Caco-2 (cell line): Measurements from ENCODE around the gene ABHD8. TPM values are rescaled to one million over a fixed set of nuclear protein-coding genes. Genes with fewer than 3 reads are reported as not detected.

Experiments used
- BruUV-seq: library from RNA; stranded (reverse); fragments of 400-500 nt; replicated peaks from 2 replicates; lab custom pipeline; 2021; lab: Mats Ljungman, UMichigan
- CTCF ChIA-PET: fragments of 300-600 bp; sonication (Branson Sonifier 250); formaldehyde crosslinking; loops from one replicate; lab custom pipeline; 2022; ENCODE audit warnings: antibody characterized with exemption; lab: Charles Lee
- POLR2A ChIA-PET: fragments of 300-600 bp; sonication (Branson Sonifier 250); formaldehyde crosslinking; loops from one replicate; lab custom pipeline; 2022; ENCODE audit warnings: antibody characterized with exemption; lab: Charles Lee
- DNase-seq, 2 experiments: peaks; one replicate each; pipeline versions ENCODE4 v3.0.0 to v3.0.0-alpha.2; 2020 to 2022
- H3K27me3 ChIP-seq: replicated peaks from 2 replicates; pipeline ENCODE4 v1.6.0; 2011; ENCODE audit warnings: low read length; ENCODE audit not compliant: control insufficient read depth, insufficient read depth
- H3K36me3 ChIP-seq: 2 replicates; pipeline ENCODE4 v1.5.1; 2011; ENCODE audit warnings: low read length; ENCODE audit not compliant: control insufficient read depth, insufficient read depth
- H3K4me1 ChIP-seq: fragments of 250-450 bp; sonication (Bioruptor Pico); 2 replicates; pipeline ENCODE4 v1.5.1; 2020; ENCODE audit warnings: mild to moderate bottlenecking
- H3K4me3 ChIP-seq: 2 replicates; pipeline ENCODE4 v1.5.1; 2011; ENCODE audit warnings: low read depth, mild to moderate bottlenecking, control low read depth, low read length
- H3K9me3 ChIP-seq: fragments of 250-450 bp; sonication (Bioruptor Pico); 2 replicates; pipeline ENCODE4 v1.5.1; 2020; ENCODE audit warnings: mild to moderate bottlenecking, moderate library complexity
- H3K27ac Mint-ChIP-seq: one replicate; pipeline ENCODE4 v1.8.0; 2022; ENCODE audit warnings: mixed read lengths; ENCODE audit not compliant: unreplicated experiment
- H3K27me3 Mint-ChIP-seq: one replicate; pipeline ENCODE4 v1.8.0; 2022; ENCODE audit warnings: mixed read lengths; ENCODE audit not compliant: insufficient read depth, unreplicated experiment
- H3K36me3 Mint-ChIP-seq: one replicate; pipeline ENCODE4 v1.8.0; 2022; ENCODE audit warnings: mild to moderate bottlenecking, mixed read lengths; ENCODE audit not compliant: insufficient read depth, unreplicated experiment
- H3K4me1 Mint-ChIP-seq: one replicate; pipeline ENCODE4 v1.8.0; 2022; ENCODE audit warnings: low read depth, mixed read lengths; ENCODE audit not compliant: unreplicated experiment
- H3K4me3 Mint-ChIP-seq: one replicate; pipeline ENCODE4 v1.8.0; 2022; ENCODE audit warnings: mild to moderate bottlenecking, moderate library complexity, mixed read lengths; ENCODE audit not compliant: unreplicated experiment
- H3K9me3 Mint-ChIP-seq: one replicate; pipeline ENCODE4 v1.8.0; 2022; ENCODE audit warnings: mixed read lengths; ENCODE audit not compliant: unreplicated experiment
- intact Hi-C: fragments of 100-400 bp; cut with micrococcal nuclease; formaldehyde crosslinking; loops from one replicate; pipeline ENCODE4 v1.10.0; 2022; ENCODE audit not compliant: unreplicated experiment
- total RNA-seq: library from RNA; stranded (reverse); gene quantifications from 2 replicates; pipeline ENCODE4 v1.2.3, GENCODE V29; 2022
- TF ChIP-seq, protein P1 (sequence below), 2 experiments: fragments of 200-600 bp in 1 of 2; IDR thresholded peaks; 1 replicate in 1 of 2; 2 replicates in 1 of 2; pipeline versions ENCODE4 v1.5.1 to v1.8.0; 2011 to 2022; ENCODE audit warnings: antibody characterized with exemption in 1 of 2, control low read depth in 1 of 2, inconsistent platforms in 1 of 2, low read depth in 1 of 2, low read length in 1 of 2, mild to moderate bottlenecking in 1 of 2, moderate library complexity in 1 of 2; ENCODE audit not compliant: insufficient read depth in 1 of 2, severe bottlenecking in 1 of 2, unreplicated experiment in 1 of 2

The ABHD8 gene
- total RNA-seq, 1 experiment from 2014 or later: 11.3 TPM

DNA sequence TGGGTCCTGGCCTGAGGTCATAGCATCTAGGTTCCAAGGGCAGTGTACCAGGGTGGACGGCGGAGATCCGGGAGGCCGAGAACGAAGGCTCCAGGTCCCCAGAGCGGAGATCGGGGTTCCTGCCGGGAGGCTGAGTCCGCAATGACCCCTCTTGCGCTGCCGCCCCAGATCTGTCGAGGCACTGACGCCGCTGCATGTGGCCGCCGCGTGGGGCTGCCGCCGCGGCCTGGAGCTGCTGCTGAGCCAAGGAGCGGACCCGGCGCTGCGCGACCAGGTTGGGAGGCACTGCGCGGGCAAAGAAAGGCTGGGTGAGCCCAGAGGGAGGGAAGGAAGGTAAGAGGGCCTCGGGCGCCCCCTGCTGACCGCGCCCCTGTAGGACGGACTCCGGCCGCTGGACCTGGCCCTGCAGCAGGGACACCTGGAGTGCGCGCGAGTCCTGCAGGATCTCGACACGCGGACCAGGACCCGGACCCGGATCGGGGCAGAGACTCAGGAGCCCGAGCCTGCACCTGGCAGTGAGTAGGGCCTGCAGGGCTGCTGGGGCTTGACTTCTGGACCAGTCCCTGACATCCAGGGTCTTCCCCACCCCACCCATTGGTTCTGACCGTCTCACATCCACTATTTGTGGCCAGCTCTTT lies 20.6 kb downstream of the ABHD8 start:
- peak overlapping the region; percentile 79 for H3K27ac Mint-ChIP-seq
- Histone ChIP-seq H3K4me3 (peak overlapping the region; percentile 62), H3K9me3 (no peaks in the 10 kb centered on the region), H3K4me1 (peaks cover 11% of the 10 kb centered on the region; the same call in 1 of the 2 replicates), H3K36me3 (no peaks in the 10 kb centered on the region; the same call in 1 of the 2 replicates), H3K27me3 (no peaks in the 10 kb centered on the region)
- peaks cover 32% of the 10 kb centered on the region for H3K36me3 Mint-ChIP-seq
- peak overlapping the region; percentile 85 for H3K4me3 Mint-ChIP-seq
- no peaks in the 10 kb centered on the region for H3K9me3 Mint-ChIP-seq
- POLR2A ChIA-PET: interaction anchor here (0.6 to 1.0 kb wide), 2 partner anchors 16 to 43 kb away, joined by 3 read pairs; no protein-coding TSS in a partner anchor
- TF ChIP-seq, protein P1, sequence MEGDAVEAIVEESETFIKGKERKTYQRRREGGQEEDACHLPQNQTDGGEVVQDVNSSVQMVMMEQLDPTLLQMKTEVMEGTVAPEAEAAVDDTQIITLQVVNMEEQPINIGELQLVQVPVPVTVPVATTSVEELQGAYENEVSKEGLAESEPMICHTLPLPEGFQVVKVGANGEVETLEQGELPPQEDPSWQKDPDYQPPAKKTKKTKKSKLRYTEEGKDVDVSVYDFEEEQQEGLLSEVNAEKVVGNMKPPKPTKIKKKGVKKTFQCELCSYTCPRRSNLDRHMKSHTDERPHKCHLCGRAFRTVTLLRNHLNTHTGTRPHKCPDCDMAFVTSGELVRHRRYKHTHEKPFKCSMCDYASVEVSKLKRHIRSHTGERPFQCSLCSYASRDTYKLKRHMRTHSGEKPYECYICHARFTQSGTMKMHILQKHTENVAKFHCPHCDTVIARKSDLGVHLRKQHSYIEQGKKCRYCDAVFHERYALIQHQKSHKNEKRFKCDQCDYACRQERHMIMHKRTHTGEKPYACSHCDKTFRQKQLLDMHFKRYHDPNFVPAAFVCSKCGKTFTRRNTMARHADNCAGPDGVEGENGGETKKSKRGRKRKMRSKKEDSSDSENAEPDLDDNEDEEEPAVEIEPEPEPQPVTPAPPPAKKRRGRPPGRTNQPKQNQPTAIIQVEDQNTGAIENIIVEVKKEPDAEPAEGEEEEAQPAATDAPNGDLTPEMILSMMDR (IDR thresholded peaks at IDR 0.05; ENCODE audit: insufficient read depth in 1 of 2, low read depth in 1 of 2, low read length in 1 of 2, severe bottlenecking in 1 of 2, unreplicated experiment in 1 of 2): peak; percentile 88 to 93
- intact Hi-C loops: loop anchor here (1.0 to 5.0 kb wide), 5 partner anchors 16 to 216 kb away; partner anchors contain the start of genes BABAM1, NR2F6 and OCEL1
- no peaks in the 10 kb centered on the region for H3K27me3 Mint-ChIP-seq
- peaks cover 5% of the 10 kb centered on the region for H3K4me1 Mint-ChIP-seq
- CTCF ChIA-PET: interaction anchor here (0.6 to 2.3 kb wide), 12 partner anchors 16 to 862 kb away, joined by 3 to 15 read pairs (median 4); partner anchors contain the start of genes BABAM1, MRPL34 and USE1
- peak; percentile 90 to 93 for DNase-seq
- BruUV-seq: no TSS peak

DNA sequence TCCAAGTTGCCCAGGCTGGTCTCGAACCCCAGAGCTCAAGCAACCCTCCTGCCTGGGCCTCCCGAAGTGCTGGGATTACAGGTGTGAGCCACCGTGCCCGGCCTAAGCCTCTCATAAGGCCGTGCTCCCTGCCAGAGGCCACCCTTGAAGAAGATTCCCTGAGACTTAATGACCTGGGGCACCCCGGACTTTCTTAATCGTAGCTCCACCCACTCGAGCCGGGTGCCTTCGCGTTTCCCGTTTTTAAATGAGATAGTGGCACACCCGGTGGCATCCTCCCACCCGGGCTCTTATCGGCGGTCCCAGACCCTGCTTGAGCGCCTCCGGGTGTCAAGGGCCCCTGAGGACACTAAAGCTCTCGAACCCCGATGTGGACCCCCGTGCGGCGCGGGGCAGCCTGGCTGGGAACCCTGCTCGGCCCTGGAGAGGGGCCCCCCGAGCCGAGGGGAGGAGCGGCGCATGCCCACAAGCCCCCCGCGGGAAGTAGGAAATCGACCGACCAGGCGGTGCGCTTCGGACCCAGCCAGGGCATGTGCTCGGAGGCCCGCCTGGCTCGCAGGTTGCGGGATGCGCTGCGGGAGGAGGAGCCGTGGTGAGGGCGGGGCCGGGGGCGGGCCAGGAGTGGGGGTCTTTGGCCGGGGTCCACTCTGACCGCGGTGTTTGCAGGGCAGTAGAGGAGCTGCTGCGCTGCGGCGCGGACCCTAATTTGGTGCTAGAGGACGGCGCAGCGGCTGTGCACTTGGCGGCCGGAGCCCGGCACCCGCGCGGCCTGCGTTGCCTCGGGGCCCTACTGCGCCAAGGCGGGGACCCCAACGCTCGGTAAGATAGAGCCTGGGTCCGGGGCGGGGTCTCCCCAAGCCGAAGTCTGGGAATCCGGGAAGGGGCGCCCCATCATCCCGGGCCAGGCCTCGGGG lies 21.6 kb downstream of the ABHD8 start, which contains the start of gene ANKLE1:
TSS of gene ANKLE1 (plus strand) at position 511 of the 914 bp plus-strand sequence. CDS start at position 531, 20 bp downstream.
- Mint-ChIP-seq H3K27ac (peak within 1 kb of the TSS; percentile 79), H3K4me1 (peaks cover 4% of the 10 kb centered on the region), H3K4me3 (peak within 1 kb of the TSS; percentile 85), H3K27me3 (no peaks in the 10 kb centered on the region), H3K36me3 (peaks cover 41% of the 10 kb centered on the region), H3K9me3 (no peaks in the 10 kb centered on the region)
- TF ChIP-seq, protein P1 (IDR thresholded peaks at IDR 0.05; ENCODE audit: insufficient read depth in 1 of 2, low read depth in 1 of 2, low read length in 1 of 2, severe bottlenecking in 1 of 2, unreplicated experiment in 1 of 2): no peak
- H3K4me1 ChIP-seq: peaks cover 4% of the 10 kb centered on the region; the same call in 1 of the 2 replicates
- CTCF ChIA-PET: interaction anchor here (0.5 to 2.3 kb wide), 12 partner anchors 11 to 229 kb away, joined by 3 to 15 read pairs (median 5); partner anchors contain the start of genes BABAM1, MRPL34 and USE1
- DNase-seq: peak; percentile 67 to 73
- POLR2A ChIA-PET: interaction anchor here (0.6 to 1.0 kb wide), 3 partner anchors 15 to 66 kb away, joined by 3 read pairs; no protein-coding TSS in a partner anchor
- intact Hi-C loops: loop anchor here (1.0 to 5.0 kb wide), 5 partner anchors 15 to 215 kb away; partner anchors contain the start of genes BABAM1, NR2F6 and OCEL1
- no peaks in the 10 kb centered on the region; the same call in 1 of the 2 replicates for H3K36me3 ChIP-seq
- H3K27me3 ChIP-seq: no peaks in the 10 kb centered on the region
- H3K9me3 ChIP-seq: no peaks in the 10 kb centered on the region
- peak within 1 kb of the TSS; percentile 62 for H3K4me3 ChIP-seq
- BruUV-seq: no TSS peak
